Neural progenitor cell (in vitro differentiated cells): ENCODE results near the gene SMS. TPM values are rescaled to one million over a fixed set of nuclear protein-coding genes. Genes with fewer than 3 reads are reported as not detected.

ENCODE experiments used
- DNase-seq: peaks from one replicate; pipeline ENCODE4 v3.0.0-alpha.2; 2016; ENCODE audit warnings: low spot score
- H2AFZ ChIP-seq: fragments of 200-600 bp; sonication (generic); replicated peaks from 2 replicates; pipeline ENCODE4 v1.6.1; 2016; ENCODE audit warnings: antibody characterized with exemption
- H3F3A ChIP-seq: fragments of 200-600 bp; sonication (generic); 2 replicates; pipeline ENCODE4 v1.6.1; 2016; ENCODE audit warnings: antibody characterized with exemption, low read depth
- H3K27ac ChIP-seq: fragments of 200-600 bp; sonication (generic); 2 replicates; pipeline ENCODE4 v1.5.1; 2016; ENCODE audit warnings: mild to moderate bottlenecking
- H3K27me3 ChIP-seq: fragments of 200-600 bp; sonication (generic); 2 replicates; pipeline ENCODE4 v1.6.1; 2016; ENCODE audit warnings: mild to moderate bottlenecking, moderate library complexity
- H3K36me3 ChIP-seq: fragments of 200-600 bp; sonication (generic); 2 replicates; pipeline ENCODE4 v1.5.1; 2016
- H3K4me1 ChIP-seq: fragments of 200-600 bp; sonication (generic); 2 replicates; pipeline ENCODE4 v1.6.1; 2016; ENCODE audit warnings: mixed run types
- H3K4me2 ChIP-seq: fragments of 200-600 bp; sonication (generic); 2 replicates; pipeline ENCODE4 v1.6.1; 2016
- H3K4me3 ChIP-seq: fragments of 200-600 bp; sonication (generic); 2 replicates; pipeline ENCODE4 v1.5.1; 2016
- H3K79me2 ChIP-seq: fragments of 200-600 bp; sonication (generic); 2 replicates; pipeline ENCODE4 v1.6.1; 2016; ENCODE audit warnings: low read depth
- H3K9ac ChIP-seq: fragments of 200-600 bp; sonication (generic); 2 replicates; pipeline ENCODE4 v1.6.1; 2016
- H3K9me3 ChIP-seq: fragments of 200-600 bp; sonication (generic); 2 replicates; pipeline ENCODE4 v1.5.1; 2016; ENCODE audit warnings: low read depth
- H4K20me1 ChIP-seq: fragments of 200-600 bp; sonication (generic); 2 replicates; pipeline ENCODE4 v1.6.1; 2016; ENCODE audit warnings: low read depth
- H3K27ac Mint-ChIP-seq: 3 replicates; pipeline ENCODE4 v1.8.0; 2021; ENCODE audit warnings: mixed read lengths
- H3K27me3 Mint-ChIP-seq: 2 replicates; pipeline ENCODE4 v1.8.0; 2022; ENCODE audit warnings: low read depth, mild to moderate bottlenecking, inconsistent platforms, moderate library complexity, mixed read lengths; ENCODE audit not compliant: insufficient read depth
- H3K36me3 Mint-ChIP-seq: 3 replicates; pipeline ENCODE4 v1.8.0; 2021; ENCODE audit warnings: mixed read lengths
- H3K4me1 Mint-ChIP-seq: 3 replicates; pipeline ENCODE4 v1.8.0; 2021; ENCODE audit warnings: mixed read lengths
- H3K4me3 Mint-ChIP-seq: 3 replicates; pipeline ENCODE4 v1.8.0; 2021; ENCODE audit warnings: mild to moderate bottlenecking, moderate library complexity, mixed read lengths
- H3K9me3 Mint-ChIP-seq: 3 replicates; pipeline ENCODE4 v1.8.0; 2020; ENCODE audit warnings: mixed read lengths
- EZH2 ChIP-seq: fragments of 200-600 bp; sonication (generic); IDR thresholded peaks from 2 replicates; pipeline ENCODE4 v1.6.1; 2017; ENCODE audit warnings: antibody characterized with exemption, mild to moderate bottlenecking, moderate library complexity
- EZH2phosphoT487 ChIP-seq: fragments of 200-600 bp; sonication (generic); IDR thresholded peaks from 2 replicates; pipeline ENCODE4 v1.6.1; 2017; ENCODE audit warnings: antibody characterized with exemption
- total RNA-seq: library from RNA; depleted of rRNA; stranded (reverse); fragments of >200 nt; gene quantifications from 2 replicates; pipeline ENCODE4 v1.2.3, GENCODE V29; 2015; ENCODE audit warnings: low replicate concordance
- TF ChIP-seq, protein P1 (sequence below): fragments of 200-600 bp; sonication (generic); IDR thresholded peaks from 2 replicates; pipeline ENCODE4 v1.5.1; 2017; ENCODE audit warnings: antibody characterized with exemption, mild to moderate bottlenecking

SMS gene
- total RNA-seq, 1 donor from 2014 or later = 142 TPM

DNA sequence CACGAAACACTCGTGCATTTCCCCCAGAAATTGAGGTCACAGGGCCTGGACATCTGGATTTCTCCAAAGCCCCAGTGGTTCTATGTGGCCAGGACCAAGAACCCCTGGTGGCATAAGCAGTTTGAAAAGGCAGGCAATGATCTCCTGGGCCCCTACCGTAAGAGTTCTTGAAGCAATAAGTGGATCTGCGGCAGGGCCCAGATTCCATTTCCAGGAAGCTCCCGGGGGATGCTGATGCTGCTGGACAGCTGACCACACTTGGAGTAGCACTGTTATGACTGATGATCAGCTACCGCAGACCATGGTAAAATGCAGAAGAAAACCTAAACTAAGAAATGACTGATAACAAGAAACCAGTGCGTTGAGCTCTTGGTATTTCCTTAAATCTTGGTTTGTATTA, 27.8 kb downstream of the SMS start:
- no peak overlapping the region for H3K4me3 ChIP-seq
- H3K9me3 ChIP-seq = no peaks in the 10 kb centered on the region
- no peak overlapping the region for H3K9ac ChIP-seq
- peaks cover 4% of the 10 kb centered on the region for H3K4me1 Mint-ChIP-seq
- H3K4me3 Mint-ChIP-seq = no peak overlapping the region
- no peaks in the 10 kb centered on the region for H3F3A ChIP-seq
- H3K27ac Mint-ChIP-seq = no peak overlapping the region
- H3K4me1 ChIP-seq = no peaks in the 10 kb centered on the region
- no peak for DNase-seq
- H3K4me2 ChIP-seq = no peak overlapping the region
- no peaks in the 10 kb centered on the region for H3K36me3 ChIP-seq
- H3K27me3 ChIP-seq = no peaks in the 10 kb centered on the region
- TF ChIP-seq, protein P1, sequence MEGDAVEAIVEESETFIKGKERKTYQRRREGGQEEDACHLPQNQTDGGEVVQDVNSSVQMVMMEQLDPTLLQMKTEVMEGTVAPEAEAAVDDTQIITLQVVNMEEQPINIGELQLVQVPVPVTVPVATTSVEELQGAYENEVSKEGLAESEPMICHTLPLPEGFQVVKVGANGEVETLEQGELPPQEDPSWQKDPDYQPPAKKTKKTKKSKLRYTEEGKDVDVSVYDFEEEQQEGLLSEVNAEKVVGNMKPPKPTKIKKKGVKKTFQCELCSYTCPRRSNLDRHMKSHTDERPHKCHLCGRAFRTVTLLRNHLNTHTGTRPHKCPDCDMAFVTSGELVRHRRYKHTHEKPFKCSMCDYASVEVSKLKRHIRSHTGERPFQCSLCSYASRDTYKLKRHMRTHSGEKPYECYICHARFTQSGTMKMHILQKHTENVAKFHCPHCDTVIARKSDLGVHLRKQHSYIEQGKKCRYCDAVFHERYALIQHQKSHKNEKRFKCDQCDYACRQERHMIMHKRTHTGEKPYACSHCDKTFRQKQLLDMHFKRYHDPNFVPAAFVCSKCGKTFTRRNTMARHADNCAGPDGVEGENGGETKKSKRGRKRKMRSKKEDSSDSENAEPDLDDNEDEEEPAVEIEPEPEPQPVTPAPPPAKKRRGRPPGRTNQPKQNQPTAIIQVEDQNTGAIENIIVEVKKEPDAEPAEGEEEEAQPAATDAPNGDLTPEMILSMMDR = no peak
- TF ChIP-seq EZH2 = no peak
- no peak for TF ChIP-seq EZH2phosphoT487
- no peak overlapping the region for H3K27ac ChIP-seq
- no peak overlapping the region for H2AFZ ChIP-seq
- H3K79me2 ChIP-seq = peaks cover 32% of the 10 kb centered on the region
- H3K9me3 Mint-ChIP-seq = peaks cover 3% of the 10 kb centered on the region
- no peaks in the 10 kb centered on the region for H4K20me1 ChIP-seq
- peaks cover 29% of the 10 kb centered on the region for H3K36me3 Mint-ChIP-seq
- H3K27me3 Mint-ChIP-seq = peaks cover 2% of the 10 kb centered on the region

DNA sequence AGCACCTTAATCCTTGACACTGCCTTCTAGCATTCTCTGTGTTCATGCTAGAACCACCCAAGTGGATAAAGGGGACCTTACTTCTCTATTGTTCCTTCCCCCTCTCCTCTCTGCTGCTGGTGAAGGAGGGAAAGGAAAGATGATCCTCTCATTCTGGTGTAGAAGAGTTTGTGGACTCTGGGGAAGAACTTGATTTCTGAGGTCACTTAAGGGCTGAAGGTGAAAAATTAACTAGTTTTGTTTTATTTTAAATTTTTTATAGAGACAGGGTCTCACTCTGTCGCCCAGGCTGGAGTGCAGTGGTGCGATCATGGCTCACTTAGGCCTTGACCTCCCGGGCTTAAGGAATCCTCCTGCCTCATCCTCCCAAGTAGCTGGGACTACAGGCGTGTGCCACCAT, 29.8 kb downstream of the SMS start:
- H3K27me3 Mint-ChIP-seq = peaks cover 2% of the 10 kb centered on the region
- Histone ChIP-seq H3K27ac (no peak overlapping the region), H3K4me1 (no peaks in the 10 kb centered on the region), H3K36me3 (no peaks in the 10 kb centered on the region), H2AFZ (no peak overlapping the region), H3K9me3 (no peaks in the 10 kb centered on the region), H3K4me2 (no peak overlapping the region), H3K4me3 (no peak overlapping the region), H3K9ac (no peak overlapping the region), H3F3A (no peaks in the 10 kb centered on the region), H3K79me2 (peaks cover 12% of the 10 kb centered on the region), H3K27me3 (no peaks in the 10 kb centered on the region), H4K20me1 (no peaks in the 10 kb centered on the region)
- H3K36me3 Mint-ChIP-seq = peaks cover 21% of the 10 kb centered on the region
- peaks cover 4% of the 10 kb centered on the region for H3K4me1 Mint-ChIP-seq
- no peak overlapping the region for H3K4me3 Mint-ChIP-seq
- no peak for DNase-seq
- peak overlapping the region; percentile 33 for H3K27ac Mint-ChIP-seq
- H3K9me3 Mint-ChIP-seq = peaks cover 3% of the 10 kb centered on the region
- no peak for TF ChIP-seq EZH2
- TF ChIP-seq EZH2phosphoT487 = no peak
- TF ChIP-seq, protein P1 = no peak

GRCh38 chrX:21972046-21972445, 31.5 kb downstream of the SMS start:
- Histone ChIP-seq H3K9ac (no peak overlapping the region), H3K4me3 (no peak overlapping the region), H3K9me3 (no peaks in the 10 kb centered on the region), H4K20me1 (no peaks in the 10 kb centered on the region), H3K4me1 (no peaks in the 10 kb centered on the region), H2AFZ (no peak overlapping the region), H3K27me3 (no peaks in the 10 kb centered on the region), H3K4me2 (no peak overlapping the region), H3K27ac (no peak overlapping the region), H3K79me2 (no peaks in the 10 kb centered on the region), H3F3A (no peaks in the 10 kb centered on the region), H3K36me3 (no peaks in the 10 kb centered on the region)
- Mint-ChIP-seq H3K36me3 (peaks cover 21% of the 10 kb centered on the region), H3K4me1 (peaks cover 4% of the 10 kb centered on the region), H3K27ac (no peak overlapping the region), H3K4me3 (no peak overlapping the region), H3K9me3 (peaks cover 3% of the 10 kb centered on the region), H3K27me3 (peaks cover 2% of the 10 kb centered on the region)
- TF ChIP-seq, protein P1 = no peak
- TF ChIP-seq EZH2 = no peak
- TF ChIP-seq EZH2phosphoT487 = no peak
- DNase-seq = no peak

- no peak for DNase-seq
- Histone ChIP-seq H4K20me1 (no peaks in the 10 kb centered on the region), H3K4me2 (no peak overlapping the region), H3F3A (no peaks in the 10 kb centered on the region), H3K4me3 (no peak overlapping the region), H3K79me2 (no peaks in the 10 kb centered on the region), H3K27me3 (no peaks in the 10 kb centered on the region), H3K27ac (no peak overlapping the region), H3K4me1 (no peaks in the 10 kb centered on the region), H2AFZ (no peak overlapping the region), H3K9ac (no peak overlapping the region), H3K9me3 (no peaks in the 10 kb centered on the region), H3K36me3 (no peaks in the 10 kb centered on the region)
- no peak overlapping the region for H3K4me3 Mint-ChIP-seq
- H3K36me3 Mint-ChIP-seq = peaks cover 22% of the 10 kb centered on the region
- H3K4me1 Mint-ChIP-seq = peaks cover 4% of the 10 kb centered on the region
- H3K27ac Mint-ChIP-seq = no peak overlapping the region
- peaks cover 2% of the 10 kb centered on the region for H3K27me3 Mint-ChIP-seq
- TF ChIP-seq, protein P1 = no peak
- TF ChIP-seq EZH2 (no peak), EZH2phosphoT487 (no peak)
- no peaks in the 10 kb centered on the region for H3K9me3 Mint-ChIP-seq
These were observed 32.2 kb downstream of the SMS start for GRCh38 chrX:21972721-21973120.
